GM23338 (cell line): Measurements from ENCODE around the gene LRRC39. TPM values are rescaled to one million over a fixed set of nuclear protein-coding genes. Genes with fewer than 3 reads are reported as not detected.

Source experiments
- ATAC-seq: fragments of 200-7000 bp; cut with Tn5 transposase; 3 replicates; pipeline ENCODE4 v1.9.1; 2020
- DNase-seq: peaks from one replicate; pipeline ENCODE4 v3.0.0-alpha.2; 2015; ENCODE audit warnings: low spot score
- H2AFZ ChIP-seq: fragments of 200-600 bp; sonication (generic); 2 replicates; pipeline ENCODE4 v1.8.0; 2016; ENCODE audit warnings: antibody characterized with exemption, mild to moderate bottlenecking, moderate library complexity
- H3F3A ChIP-seq: fragments of 200-600 bp; sonication (generic); replicated peaks from 2 replicates; pipeline ENCODE4 v1.8.0; 2017; ENCODE audit warnings: antibody characterized with exemption, mixed run types, low read depth
- H3K27ac ChIP-seq: fragments of 200-600 bp; sonication (generic); 2 replicates; pipeline ENCODE4 v1.6.1; 2016; ENCODE audit warnings: low read depth
- H3K27me3 ChIP-seq: fragments of 200-600 bp; sonication (generic); 2 replicates; pipeline ENCODE4 v1.8.0; 2016; ENCODE audit warnings: mild to moderate bottlenecking, mixed run types, moderate library complexity; ENCODE audit not compliant: insufficient read depth
- H3K36me3 ChIP-seq: fragments of 200-600 bp; sonication (generic); 2 replicates; pipeline ENCODE4 v1.8.0; 2016; ENCODE audit warnings: mild to moderate bottlenecking; ENCODE audit not compliant: insufficient read depth
- H3K4me1 ChIP-seq: fragments of 200-600 bp; sonication (generic); 2 replicates; pipeline ENCODE4 v1.8.0; 2016; ENCODE audit warnings: mild to moderate bottlenecking, moderate library complexity; ENCODE audit not compliant: insufficient read depth
- H3K4me2 ChIP-seq: fragments of 200-600 bp; sonication (generic); 2 replicates; pipeline ENCODE4 v1.7.1; 2017; ENCODE audit warnings: mixed run types
- H3K4me3 ChIP-seq: fragments of 200-600 bp; sonication (generic); 2 replicates; pipeline ENCODE4 v1.6.1; 2016; ENCODE audit warnings: mixed run types
- H3K79me2 ChIP-seq: fragments of 200-600 bp; sonication (generic); replicated peaks from 2 replicates; pipeline ENCODE4 v1.8.0; 2017; ENCODE audit warnings: mild to moderate bottlenecking; ENCODE audit not compliant: insufficient read depth
- H3K9me2 ChIP-seq: fragments of 200-600 bp; sonication (generic); 2 replicates; pipeline ENCODE4 v1.8.0; 2017; ENCODE audit not compliant: insufficient read depth
- H4K20me1 ChIP-seq: fragments of 200-600 bp; sonication (generic); replicated peaks from 2 replicates; pipeline ENCODE4 v1.8.0; 2017; ENCODE audit warnings: mild to moderate bottlenecking; ENCODE audit not compliant: insufficient read depth
- H3K27ac Mint-ChIP-seq: 2 replicates; pipeline ENCODE4 v1.8.0; 2020; ENCODE audit warnings: inconsistent platforms, mild to moderate bottlenecking, moderate library complexity, mixed read lengths
- H3K27me3 Mint-ChIP-seq: 3 replicates; pipeline ENCODE4 v1.8.0; 2022; ENCODE audit warnings: low read depth, mild to moderate bottlenecking, moderate library complexity, mixed read lengths, inconsistent platforms; ENCODE audit not compliant: insufficient read depth, poor library complexity
- H3K36me3 Mint-ChIP-seq: 3 replicates; pipeline ENCODE4 v1.8.0; 2021; ENCODE audit warnings: low read depth, mild to moderate bottlenecking, inconsistent platforms, moderate library complexity, mixed read lengths
- H3K4me1 Mint-ChIP-seq: 3 replicates; pipeline ENCODE4 v1.8.0; 2020; ENCODE audit warnings: mild to moderate bottlenecking, inconsistent platforms, mixed read lengths
- H3K4me3 Mint-ChIP-seq: 3 replicates; pipeline ENCODE4 v1.8.0; 2021; ENCODE audit warnings: moderate library complexity, mild to moderate bottlenecking, inconsistent platforms, mixed read lengths
- H3K9me3 Mint-ChIP-seq: 3 replicates; pipeline ENCODE4 v1.8.0; 2020; ENCODE audit warnings: moderate library complexity, mild to moderate bottlenecking, inconsistent platforms, mixed read lengths
- CREB1 ChIP-seq: fragments of 250-450 bp; sonication (Bioruptor Pico); IDR thresholded peaks from 2 replicates; pipeline ENCODE4 v1.5.0; 2020; ENCODE audit warnings: low read depth, mild to moderate bottlenecking, moderate library complexity
- EZH2phosphoT487 ChIP-seq: fragments of 200-600 bp; sonication (generic); IDR thresholded peaks from one replicate; pipeline ENCODE4 v1.8.1; 2018; ENCODE audit warnings: antibody characterized with exemption; ENCODE audit not compliant: unreplicated experiment
- NANOG ChIP-seq: IDR thresholded peaks from 2 replicates; pipeline ENCODE4 v1.6.1; 2016; ENCODE audit warnings: antibody characterized with exemption, borderline replicate concordance
- ZNF114 ChIP-seq: fragments of 250-450 bp; sonication (Bioruptor Pico); IDR thresholded peaks from 2 replicates; pipeline ENCODE4 v1.5.0; 2020; ENCODE audit warnings: mild to moderate bottlenecking, moderate library complexity
- ZNF331 ChIP-seq: fragments of 250-450 bp; sonication (Bioruptor Pico); IDR thresholded peaks from 2 replicates; pipeline ENCODE4 v1.5.0; 2020; ENCODE audit warnings: low read depth, mild to moderate bottlenecking, moderate library complexity
- polyA plus RNA-seq: library from polyadenylated mRNA; unstranded; fragments of >200 nt; fragmentation: Nextera tagmentation; extraction: Ambion mirVana; gene quantifications from 2 replicates; pipeline ENCODE4 v1.2.1, GENCODE V29; 2016
- total RNA-seq: library from RNA; depleted of rRNA; stranded (reverse); fragments of >200 nt; shearing (Covaris generic); gene quantifications from 2 replicates; pipeline ENCODE4 v1.2.3, GENCODE V29; 2014
- TF ChIP-seq, protein P1 (sequence below): fragments of 250-450 bp; sonication (Bioruptor Pico); IDR thresholded peaks from 2 replicates; pipeline ENCODE4 v1.5.0; 2020; ENCODE audit warnings: mild to moderate bottlenecking, moderate library complexity
- TF ChIP-seq, protein P2 (sequence below): IDR thresholded peaks from one replicate; pipeline ENCODE4 v1.6.1; 2018; ENCODE audit warnings: antibody characterized with exemption; ENCODE audit not compliant: unreplicated experiment
- TF ChIP-seq, protein P3 (sequence below): IDR thresholded peaks from 2 replicates; pipeline ENCODE4 v1.6.1; 2016; ENCODE audit warnings: antibody characterized with exemption

The LRRC39 gene
- total and polyA plus RNA-seq, 2 experiments from 2014 or later = 0.48 to 0.87 TPM

DNA sequence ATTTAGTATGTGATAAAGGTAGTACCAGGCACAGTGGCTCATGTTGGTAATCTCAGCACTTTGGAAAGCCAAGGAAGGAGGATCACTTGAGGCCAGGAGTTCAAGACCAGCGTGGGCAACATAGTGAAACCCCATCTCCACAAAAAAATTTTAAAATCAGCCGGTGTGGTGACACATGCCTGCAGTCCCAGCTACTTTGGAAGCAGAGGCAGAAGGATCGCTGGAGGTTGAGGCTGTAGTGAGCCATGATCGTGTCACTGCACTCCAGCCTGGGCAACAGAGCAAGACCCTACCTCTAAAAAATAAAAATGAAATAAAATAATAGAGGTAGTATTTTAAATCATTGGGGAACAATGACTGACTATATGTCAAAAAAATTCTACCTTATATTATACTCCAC, 62.5 kb downstream of the LRRC39 start:
- DNase-seq (no peak), ATAC-seq (no peak)
- no peak overlapping the region for H3K27ac ChIP-seq
- no peak for TF ChIP-seq CREB1 (CRISPR knock-in tag)
- TF ChIP-seq, protein P1, sequence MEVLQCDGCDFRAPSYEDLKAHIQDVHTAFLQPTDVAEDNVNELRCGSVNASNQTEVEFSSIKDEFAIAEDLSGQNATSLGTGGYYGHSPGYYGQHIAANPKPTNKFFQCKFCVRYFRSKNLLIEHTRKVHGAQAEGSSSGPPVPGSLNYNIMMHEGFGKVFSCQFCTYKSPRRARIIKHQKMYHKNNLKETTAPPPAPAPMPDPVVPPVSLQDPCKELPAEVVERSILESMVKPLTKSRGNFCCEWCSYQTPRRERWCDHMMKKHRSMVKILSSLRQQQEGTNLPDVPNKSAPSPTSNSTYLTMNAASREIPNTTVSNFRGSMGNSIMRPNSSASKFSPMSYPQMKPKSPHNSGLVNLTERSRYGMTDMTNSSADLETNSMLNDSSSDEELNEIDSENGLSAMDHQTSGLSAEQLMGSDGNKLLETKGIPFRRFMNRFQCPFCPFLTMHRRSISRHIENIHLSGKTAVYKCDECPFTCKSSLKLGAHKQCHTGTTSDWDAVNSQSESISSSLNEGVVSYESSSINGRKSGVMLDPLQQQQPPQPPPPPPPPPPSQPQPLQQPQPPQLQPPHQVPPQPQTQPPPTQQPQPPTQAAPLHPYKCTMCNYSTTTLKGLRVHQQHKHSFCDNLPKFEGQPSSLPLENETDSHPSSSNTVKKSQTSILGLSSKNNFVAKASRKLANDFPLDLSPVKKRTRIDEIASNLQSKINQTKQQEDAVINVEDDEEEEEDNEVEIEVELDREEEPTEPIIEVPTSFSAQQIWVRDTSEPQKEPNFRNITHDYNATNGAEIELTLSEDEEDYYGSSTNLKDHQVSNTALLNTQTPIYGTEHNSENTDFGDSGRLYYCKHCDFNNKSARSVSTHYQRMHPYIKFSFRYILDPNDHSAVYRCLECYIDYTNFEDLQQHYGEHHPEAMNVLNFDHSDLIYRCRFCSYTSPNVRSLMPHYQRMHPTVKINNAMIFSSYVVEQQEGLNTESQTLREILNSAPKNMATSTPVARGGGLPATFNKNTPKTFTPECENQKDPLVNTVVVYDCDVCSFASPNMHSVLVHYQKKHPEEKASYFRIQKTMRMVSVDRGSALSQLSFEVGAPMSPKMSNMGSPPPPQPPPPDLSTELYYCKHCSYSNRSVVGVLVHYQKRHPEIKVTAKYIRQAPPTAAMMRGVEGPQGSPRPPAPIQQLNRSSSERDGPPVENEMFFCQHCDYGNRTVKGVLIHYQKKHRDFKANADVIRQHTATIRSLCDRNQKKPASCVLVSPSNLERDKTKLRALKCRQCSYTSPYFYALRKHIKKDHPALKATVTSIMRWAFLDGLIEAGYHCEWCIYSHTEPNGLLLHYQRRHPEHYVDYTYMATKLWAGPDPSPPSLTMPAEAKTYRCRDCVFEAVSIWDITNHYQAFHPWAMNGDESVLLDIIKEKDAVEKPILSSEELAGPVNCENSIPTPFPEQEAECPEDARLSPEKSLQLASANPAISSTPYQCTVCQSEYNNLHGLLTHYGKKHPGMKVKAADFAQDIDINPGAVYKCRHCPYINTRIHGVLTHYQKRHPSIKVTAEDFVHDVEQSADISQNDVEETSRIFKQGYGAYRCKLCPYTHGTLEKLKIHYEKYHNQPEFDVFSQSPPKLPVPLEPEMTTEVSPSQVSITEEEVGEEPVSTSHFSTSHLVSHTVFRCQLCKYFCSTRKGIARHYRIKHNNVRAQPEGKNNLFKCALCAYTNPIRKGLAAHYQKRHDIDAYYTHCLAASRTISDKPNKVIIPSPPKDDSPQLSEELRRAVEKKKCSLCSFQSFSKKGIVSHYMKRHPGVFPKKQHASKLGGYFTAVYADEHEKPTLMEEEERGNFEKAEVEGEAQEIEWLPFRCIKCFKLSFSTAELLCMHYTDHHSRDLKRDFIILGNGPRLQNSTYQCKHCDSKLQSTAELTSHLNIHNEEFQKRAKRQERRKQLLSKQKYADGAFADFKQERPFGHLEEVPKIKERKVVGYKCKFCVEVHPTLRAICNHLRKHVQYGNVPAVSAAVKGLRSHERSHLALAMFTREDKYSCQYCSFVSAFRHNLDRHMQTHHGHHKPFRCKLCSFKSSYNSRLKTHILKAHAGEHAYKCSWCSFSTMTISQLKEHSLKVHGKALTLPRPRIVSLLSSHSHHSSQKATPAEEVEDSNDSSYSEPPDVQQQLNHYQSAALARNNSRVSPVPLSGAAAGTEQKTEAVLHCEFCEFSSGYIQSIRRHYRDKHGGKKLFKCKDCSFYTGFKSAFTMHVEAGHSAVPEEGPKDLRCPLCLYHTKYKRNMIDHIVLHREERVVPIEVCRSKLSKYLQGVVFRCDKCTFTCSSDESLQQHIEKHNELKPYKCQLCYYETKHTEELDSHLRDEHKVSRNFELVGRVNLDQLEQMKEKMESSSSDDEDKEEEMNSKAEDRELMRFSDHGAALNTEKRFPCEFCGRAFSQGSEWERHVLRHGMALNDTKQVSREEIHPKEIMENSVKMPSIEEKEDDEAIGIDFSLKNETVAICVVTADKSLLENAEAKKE (CRISPR knock-in tag) = no peak
- H3K4me3 ChIP-seq = no peak overlapping the region
- H3K27me3 ChIP-seq = no peaks in the 10 kb centered on the region
- no peak overlapping the region for H3K27ac Mint-ChIP-seq
- no peaks in the 10 kb centered on the region for H3F3A ChIP-seq
- no peak overlapping the region for H2AFZ ChIP-seq
- H3K4me1 Mint-ChIP-seq = no peaks in the 10 kb centered on the region
- no peaks in the 10 kb centered on the region for H3K79me2 ChIP-seq
- peaks cover 37% of the 10 kb centered on the region; the same call in 2 of the 3 replicates for H3K36me3 Mint-ChIP-seq
- no peaks in the 10 kb centered on the region; the same call in 2 of the 3 replicates for H3K9me3 Mint-ChIP-seq
- H3K9me2 ChIP-seq = no peaks in the 10 kb centered on the region
- H3K4me2 ChIP-seq = no peak overlapping the region
- peaks cover 2% of the 10 kb centered on the region for H3K27me3 Mint-ChIP-seq
- H3K4me3 Mint-ChIP-seq = no peak overlapping the region
- H3K36me3 ChIP-seq = peaks cover 3% of the 10 kb centered on the region; the same call in 1 of the 2 replicates
- H4K20me1 ChIP-seq = peaks cover 3% of the 10 kb centered on the region; the same call in 1 of the 2 replicates
- no peaks in the 10 kb centered on the region for H3K4me1 ChIP-seq

DNA sequence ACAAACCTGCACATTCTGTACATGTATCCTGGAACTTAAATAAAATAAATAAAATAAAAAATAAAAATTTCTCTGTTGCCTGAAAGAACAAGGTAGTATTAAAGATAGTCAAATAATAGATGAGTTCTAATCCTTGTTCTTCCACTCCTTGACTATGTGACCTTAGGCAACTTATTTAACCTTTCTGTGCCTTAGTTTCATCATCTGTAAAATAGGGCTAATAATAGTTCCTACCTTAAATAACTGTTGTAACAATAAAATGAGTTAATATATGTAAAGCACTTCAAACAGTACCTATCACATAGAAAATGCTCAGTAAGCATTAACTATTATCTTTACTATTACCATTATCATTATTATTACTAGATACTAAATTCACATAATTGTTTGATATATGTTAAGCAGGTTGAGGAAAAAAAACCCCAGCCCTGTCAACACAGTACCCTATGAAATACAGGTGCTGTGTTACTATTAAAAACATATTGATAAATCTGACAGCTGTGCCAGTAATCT, 68.4 kb downstream of the LRRC39 start:
- Histone ChIP-seq H4K20me1 (no peaks in the 10 kb centered on the region), H3K4me2 (no peak overlapping the region), H3K27me3 (no peaks in the 10 kb centered on the region), H2AFZ (no peak overlapping the region), H3K27ac (no peak overlapping the region), H3K4me3 (no peak overlapping the region), H3K36me3 (peaks cover 29% of the 10 kb centered on the region; the same call in 1 of the 2 replicates), H3K9me2 (no peaks in the 10 kb centered on the region), H3F3A (no peaks in the 10 kb centered on the region), H3K4me1 (no peaks in the 10 kb centered on the region), H3K79me2 (no peaks in the 10 kb centered on the region)
- H3K4me3 Mint-ChIP-seq = no peak overlapping the region
- no peak overlapping the region for H3K27ac Mint-ChIP-seq
- DNase-seq (no peak), ATAC-seq (no peak)
- H3K9me3 Mint-ChIP-seq = no peaks in the 10 kb centered on the region; the same call in 2 of the 3 replicates
- H3K27me3 Mint-ChIP-seq = no peaks in the 10 kb centered on the region
- H3K36me3 Mint-ChIP-seq = peaks cover 46% of the 10 kb centered on the region
- no peaks in the 10 kb centered on the region for H3K4me1 Mint-ChIP-seq
- TF ChIP-seq NANOG = no peak
- TF ChIP-seq, protein P2, sequence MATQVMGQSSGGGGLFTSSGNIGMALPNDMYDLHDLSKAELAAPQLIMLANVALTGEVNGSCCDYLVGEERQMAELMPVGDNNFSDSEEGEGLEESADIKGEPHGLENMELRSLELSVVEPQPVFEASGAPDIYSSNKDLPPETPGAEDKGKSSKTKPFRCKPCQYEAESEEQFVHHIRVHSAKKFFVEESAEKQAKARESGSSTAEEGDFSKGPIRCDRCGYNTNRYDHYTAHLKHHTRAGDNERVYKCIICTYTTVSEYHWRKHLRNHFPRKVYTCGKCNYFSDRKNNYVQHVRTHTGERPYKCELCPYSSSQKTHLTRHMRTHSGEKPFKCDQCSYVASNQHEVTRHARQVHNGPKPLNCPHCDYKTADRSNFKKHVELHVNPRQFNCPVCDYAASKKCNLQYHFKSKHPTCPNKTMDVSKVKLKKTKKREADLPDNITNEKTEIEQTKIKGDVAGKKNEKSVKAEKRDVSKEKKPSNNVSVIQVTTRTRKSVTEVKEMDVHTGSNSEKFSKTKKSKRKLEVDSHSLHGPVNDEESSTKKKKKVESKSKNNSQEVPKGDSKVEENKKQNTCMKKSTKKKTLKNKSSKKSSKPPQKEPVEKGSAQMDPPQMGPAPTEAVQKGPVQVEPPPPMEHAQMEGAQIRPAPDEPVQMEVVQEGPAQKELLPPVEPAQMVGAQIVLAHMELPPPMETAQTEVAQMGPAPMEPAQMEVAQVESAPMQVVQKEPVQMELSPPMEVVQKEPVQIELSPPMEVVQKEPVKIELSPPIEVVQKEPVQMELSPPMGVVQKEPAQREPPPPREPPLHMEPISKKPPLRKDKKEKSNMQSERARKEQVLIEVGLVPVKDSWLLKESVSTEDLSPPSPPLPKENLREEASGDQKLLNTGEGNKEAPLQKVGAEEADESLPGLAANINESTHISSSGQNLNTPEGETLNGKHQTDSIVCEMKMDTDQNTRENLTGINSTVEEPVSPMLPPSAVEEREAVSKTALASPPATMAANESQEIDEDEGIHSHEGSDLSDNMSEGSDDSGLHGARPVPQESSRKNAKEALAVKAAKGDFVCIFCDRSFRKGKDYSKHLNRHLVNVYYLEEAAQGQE = no peak
- no peak for TF ChIP-seq EZH2phosphoT487
- TF ChIP-seq, protein P3, sequence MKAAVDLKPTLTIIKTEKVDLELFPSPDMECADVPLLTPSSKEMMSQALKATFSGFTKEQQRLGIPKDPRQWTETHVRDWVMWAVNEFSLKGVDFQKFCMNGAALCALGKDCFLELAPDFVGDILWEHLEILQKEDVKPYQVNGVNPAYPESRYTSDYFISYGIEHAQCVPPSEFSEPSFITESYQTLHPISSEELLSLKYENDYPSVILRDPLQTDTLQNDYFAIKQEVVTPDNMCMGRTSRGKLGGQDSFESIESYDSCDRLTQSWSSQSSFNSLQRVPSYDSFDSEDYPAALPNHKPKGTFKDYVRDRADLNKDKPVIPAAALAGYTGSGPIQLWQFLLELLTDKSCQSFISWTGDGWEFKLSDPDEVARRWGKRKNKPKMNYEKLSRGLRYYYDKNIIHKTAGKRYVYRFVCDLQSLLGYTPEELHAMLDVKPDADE = no peak
- no peak for TF ChIP-seq ZNF331 (CRISPR knock-in tag)
- TF ChIP-seq ZNF114 (CRISPR knock-in tag) = no peak
